Thyroid gland (tissue), 4 donors: ENCODE data around the gene POPDC3. TPM values are rescaled to one million over a fixed set of nuclear protein-coding genes. Genes with fewer than 3 reads are reported as not detected.

ENCODE experiments used
- DNase-seq, 2 donors: peaks; one replicate each; pipeline ENCODE4 v3.0.0-alpha.2; 2019
- H3K27ac ChIP-seq, 3 donors: fragments of 200-600 bp; sonication (generic); 1 replicate in 2 of 3; 2 replicates in 1 of 3; pipeline ENCODE4 v1.5.1; 2016 to 2019; ENCODE audit warnings: mild to moderate bottlenecking in 1 of 3, moderate library complexity in 1 of 3
- H3K27me3 ChIP-seq: fragments of 200-600 bp; sonication (generic); one replicate; pipeline ENCODE4 v1.5.1; 2019
- H3K36me3 ChIP-seq, 2 donors: fragments of 200-600 bp; sonication (generic); one replicate each; pipeline ENCODE4 v1.5.1; 2016 to 2019
- H3K4me1 ChIP-seq, 2 donors: fragments of 200-600 bp; sonication (generic); one replicate each; pipeline ENCODE4 v1.5.1; 2017 to 2019
- H3K4me3 ChIP-seq, 3 donors: fragments of 200-600 bp; sonication (generic); replicated peaks in 1 of 3; 1 replicate in 2 of 3; 2 replicates in 1 of 3; pipeline ENCODE4 v1.5.1; 2016; ENCODE audit warnings: mild to moderate bottlenecking in 1 of 3
- H3K9me3 ChIP-seq: fragments of 200-600 bp; sonication (generic); one replicate; pipeline ENCODE4 v1.5.1; 2017
- POLR2A ChIP-seq, 2 donors: fragments of 450-650 bp; IDR thresholded peaks; one replicate each; pipeline ENCODE4 v1.6.1; 2017; ENCODE audit warnings: antibody characterized with exemption in 2 of 2, mild to moderate bottlenecking in 2 of 2, moderate library complexity in 1 of 2
- WGBS, 2 donors: methylation state at CpG; one replicate each; pipeline ENCODE4 v1.1.5; 2017; 5-methylcytosine and 5-hydroxymethylcytosine counted together
- intact Hi-C: fragments of 100-400 bp; cut with DNase I; formaldehyde crosslinking; loops from one replicate; pipeline ENCODE4 v1.15.1; 2023
- total RNA-seq, 4 donors: library from RNA; depleted of rRNA; stranded (reverse); fragments of >200 nt; gene quantifications; one replicate each; pipeline ENCODE4 v1.2.3, GENCODE V29; 2016
- TF ChIP-seq, protein P1 (sequence below), 6 experiments: fragments of 200-600 bp in 3 of 6; fragments of 450-650 bp in 3 of 6; sonication (generic) in 3 of 6; IDR thresholded peaks; one replicate each; pipeline ENCODE4 v1.5.1; 2016 to 2019; ENCODE audit warnings: antibody characterized with exemption in 6 of 6, mild to moderate bottlenecking in 2 of 6, inconsistent platforms in 1 of 6, moderate library complexity in 1 of 6

POPDC3 gene
- total RNA-seq, 4 donors from 2014 or later, result 0.33 TPM; not detected in 3

DNA sequence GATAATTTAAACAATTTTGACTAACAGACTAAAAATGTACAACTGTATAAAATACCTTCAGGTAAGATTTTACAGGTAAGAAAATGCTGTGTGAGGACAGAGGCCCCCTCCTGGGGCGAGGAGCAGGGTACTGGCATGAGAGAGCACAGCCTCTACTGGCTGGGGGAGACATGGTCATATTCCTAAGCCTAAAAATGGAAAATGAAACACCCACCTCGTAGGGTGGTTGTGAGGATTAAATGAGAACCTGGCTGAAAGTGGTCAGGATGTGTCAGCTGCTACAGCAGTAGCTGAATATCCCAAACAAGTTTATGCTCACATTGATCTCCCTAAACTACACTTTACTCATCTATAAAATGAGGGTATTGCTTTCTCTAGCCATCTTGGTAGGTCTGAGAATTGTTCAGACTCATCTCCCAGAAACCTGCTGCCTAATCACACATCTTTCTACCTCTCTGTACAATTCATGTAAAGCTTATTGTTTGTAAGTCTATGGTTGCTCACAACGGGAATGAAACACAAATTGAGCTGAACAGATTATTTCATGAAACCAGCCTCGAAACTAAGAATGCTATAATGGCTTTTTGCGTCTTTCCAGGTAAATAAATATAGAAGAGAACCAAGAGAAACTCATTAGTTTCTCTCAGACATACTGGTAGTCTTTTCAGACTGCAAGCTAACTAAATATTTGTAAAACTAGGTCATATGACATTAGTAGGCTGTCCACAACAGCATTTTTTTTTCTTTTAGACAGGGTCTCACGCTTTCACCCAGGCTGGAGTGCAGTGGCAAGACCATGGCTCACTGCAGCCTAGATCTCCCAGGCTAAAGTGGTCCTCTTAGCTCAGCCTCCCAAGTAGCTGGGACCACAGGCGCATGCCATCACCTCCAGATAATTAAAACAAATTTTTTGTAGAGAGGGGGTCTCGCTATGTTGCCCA lies 69.6 kb downstream of the POPDC3 start:
- no peak overlapping the region for H3K27ac ChIP-seq
- no peak for TF ChIP-seq POLR2A (IDR thresholded peaks at IDR 0.05)
- DNase-seq, result no peak
- H3K4me3 ChIP-seq, result no peak overlapping the region
- H3K9me3 ChIP-seq, result no peaks in the 10 kb centered on the region
- 70 to 81% methylated on average over 8 of the region's 8 CpGs for WGBS, 2 donors
- H3K36me3 ChIP-seq, result no peaks in the 10 kb centered on the region
- H3K4me1 ChIP-seq, result peaks cover 5 to 22% of the 10 kb centered on the region in 2 donors
- H3K27me3 ChIP-seq, result no peaks in the 10 kb centered on the region
- intact Hi-C loops, result no loop called here

DNA sequence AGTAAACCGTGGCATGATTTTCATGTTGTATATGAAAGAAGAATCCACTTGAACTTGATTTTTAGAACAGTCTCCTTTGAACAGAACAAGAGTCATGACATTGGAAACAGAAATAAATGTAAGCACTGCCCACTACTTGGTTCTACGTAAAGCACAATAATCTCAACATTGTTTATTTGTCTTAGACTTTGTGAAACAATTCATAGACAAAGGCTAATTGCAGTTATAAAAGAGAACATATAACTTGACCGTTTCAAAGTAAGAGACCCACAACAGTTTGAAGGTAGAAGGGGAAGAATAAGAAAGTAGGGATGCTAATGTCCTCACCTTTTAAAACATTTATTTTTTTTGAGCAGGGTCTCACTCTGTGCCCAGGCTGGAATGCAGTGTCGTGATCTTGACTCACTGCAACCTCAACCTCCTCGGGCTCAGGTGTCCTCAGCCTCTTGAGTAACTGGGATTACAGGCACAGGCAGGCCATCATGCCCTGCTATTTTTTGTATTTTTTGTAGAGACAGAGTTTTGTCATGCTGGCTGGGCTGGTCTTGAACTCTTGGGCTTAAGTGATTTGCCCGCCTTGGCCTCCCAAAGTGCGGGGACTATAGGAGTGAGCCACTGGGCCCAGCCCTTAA lies 71.1 kb downstream of the POPDC3 start:
- WGBS, 2 donors, result 79 to 84% methylated on average over 7 of the region's 7 CpGs
- Histone ChIP-seq H3K36me3 (no peaks in the 10 kb centered on the region), H3K27ac (no peak overlapping the region), H3K9me3 (no peaks in the 10 kb centered on the region), H3K4me1 (peaks cover 5 to 22% of the 10 kb centered on the region in 2 donors), H3K4me3 (no peak overlapping the region), H3K27me3 (no peaks in the 10 kb centered on the region)
- intact Hi-C loops, result no loop called here
- no peak for TF ChIP-seq POLR2A (IDR thresholded peaks at IDR 0.05)
- TF ChIP-seq, protein P1, sequence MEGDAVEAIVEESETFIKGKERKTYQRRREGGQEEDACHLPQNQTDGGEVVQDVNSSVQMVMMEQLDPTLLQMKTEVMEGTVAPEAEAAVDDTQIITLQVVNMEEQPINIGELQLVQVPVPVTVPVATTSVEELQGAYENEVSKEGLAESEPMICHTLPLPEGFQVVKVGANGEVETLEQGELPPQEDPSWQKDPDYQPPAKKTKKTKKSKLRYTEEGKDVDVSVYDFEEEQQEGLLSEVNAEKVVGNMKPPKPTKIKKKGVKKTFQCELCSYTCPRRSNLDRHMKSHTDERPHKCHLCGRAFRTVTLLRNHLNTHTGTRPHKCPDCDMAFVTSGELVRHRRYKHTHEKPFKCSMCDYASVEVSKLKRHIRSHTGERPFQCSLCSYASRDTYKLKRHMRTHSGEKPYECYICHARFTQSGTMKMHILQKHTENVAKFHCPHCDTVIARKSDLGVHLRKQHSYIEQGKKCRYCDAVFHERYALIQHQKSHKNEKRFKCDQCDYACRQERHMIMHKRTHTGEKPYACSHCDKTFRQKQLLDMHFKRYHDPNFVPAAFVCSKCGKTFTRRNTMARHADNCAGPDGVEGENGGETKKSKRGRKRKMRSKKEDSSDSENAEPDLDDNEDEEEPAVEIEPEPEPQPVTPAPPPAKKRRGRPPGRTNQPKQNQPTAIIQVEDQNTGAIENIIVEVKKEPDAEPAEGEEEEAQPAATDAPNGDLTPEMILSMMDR (IDR thresholded peaks at IDR 0.05), result no peak
- DNase-seq, result no peak

Other genes with a start within 250 kb of the POPDC3 start
- under 1 TPM in 1 of 4 donors, not detected in 3; 0.24 TPM for gene LIN28B, start 222.9 kb downstream of the POPDC3 start, total RNA-seq
- 10 to 100 TPM; 13.7 to 21.7 (median 16.6) TPM for gene PREP, start 223.1 kb upstream of the POPDC3 start, total RNA-seq